GM13977 (cell line): ENCODE results near the gene CYB5RL.

Experiments used
- DNase-seq: peaks from one replicate; pipeline ENCODE4 v3.0.0; 2012; ENCODE audit warnings: low spot score
- CTCF ChIP-seq: IDR thresholded peaks from 2 replicates; pipeline ENCODE4 v1.5.1; 2012; ENCODE audit warnings: mild to moderate bottlenecking, control low read depth; ENCODE audit not compliant: insufficient read depth; ENCODE audit errors: extremely low read depth, missing control alignments
- in situ Hi-C: fragments of 300-500 bp; cut with MboI; formaldehyde crosslinking; loops from one replicate; pipeline ENCODE4 v1.12.0; 2022; ENCODE audit warnings: low sequenced_read_pairs, low pct_unique_long_range_greater_than_20kb, mixed read lengths, inconsistent platforms; ENCODE audit not compliant: unreplicated experiment

The CYB5RL gene

GRCh38 chr1:54199765-54200518, at the start of gene CYB5RL, which contains the start of gene MRPL37:
CYB5RL (minus strand) TSS chr1:54200030; CDS start chr1:54195616, 4,414 bp downstream.
MRPL37 (plus strand) TSS chr1:54200167; CDS start chr1:54200244, 77 bp downstream.
- in situ Hi-C loops, result no loop called here
- DNase-seq, result peak; percentile 98

GRCh38 chr1:54248966-54249365, 49.1 kb upstream of the CYB5RL start:
- DNase-seq, result no peak
- no peak for TF ChIP-seq CTCF
- in situ Hi-C loops, result no loop called here

More at GRCh38 chr1:54199765-54200518, at the start of gene CYB5RL, which contains the start of gene MRPL37:
- TF ChIP-seq CTCF, result no peak

- in situ Hi-C loops, result no loop called here
- no peak for TF ChIP-seq CTCF
Measured at GRCh38 chr1:54247863-54248515, 48.2 kb upstream of the CYB5RL start.

GRCh38 chr1:54246116-54246721, 46.4 kb upstream of the CYB5RL start:
- in situ Hi-C loops, result no loop called here
- TF ChIP-seq CTCF, result no peak
- DNase-seq, result no peak

More at GRCh38 chr1:54247863-54248515, 48.2 kb upstream of the CYB5RL start:
- DNase-seq, result no peak

- in situ Hi-C loops, result no loop called here
- no peak for TF ChIP-seq CTCF
- DNase-seq, result no peak
Measured at GRCh38 chr1:54245501-54245900, 45.7 kb upstream of the CYB5RL start.

- DNase-seq, result no peak
- no peak for TF ChIP-seq CTCF
- in situ Hi-C loops, result no loop called here
Measured at GRCh38 chr1:54244655-54245054, 44.8 kb upstream of the CYB5RL start.
